T-helper 2 cell treated with Interferon-gamma antibody and Interleukin-4, amounts not matched to agents 5 μg/mL and 100 μg/mL, for 36 hours (primary cell): Measurements from ENCODE around the gene APMAP.
A peak's percentile ranks its signal among the peaks of the same experiment; 100 is the strongest.

ENCODE experiments used
- DNase-seq: peaks from one replicate; pipeline ENCODE4 v3.0.0; 2021; ENCODE audit warnings: low spot score
- H3K27ac Mint-ChIP-seq: one replicate; pipeline ENCODE4 v1.8.0; 2021; ENCODE audit warnings: mild to moderate bottlenecking, mixed read lengths
- H3K27me3 Mint-ChIP-seq: one replicate; pipeline ENCODE4 v1.8.0; 2021; ENCODE audit warnings: low read depth, mixed read lengths
- H3K36me3 Mint-ChIP-seq: one replicate; pipeline ENCODE4 v1.8.0; 2021; ENCODE audit warnings: low read depth, mixed read lengths
- H3K4me1 Mint-ChIP-seq: one replicate; pipeline ENCODE4 v1.8.0; 2021; ENCODE audit warnings: low read depth, mixed read lengths
- H3K4me3 Mint-ChIP-seq: one replicate; pipeline ENCODE4 v1.8.0; 2022; ENCODE audit warnings: mild to moderate bottlenecking, moderate library complexity, mixed read lengths
- H3K9me3 Mint-ChIP-seq: one replicate; pipeline ENCODE4 v1.8.0; 2021; ENCODE audit warnings: mixed read lengths

The APMAP gene

GRCh38 chr20:24992487-24993205, at the start of gene APMAP:
Gene APMAP, minus strand, starts transcription at chr20:24992751. Its CDS starts 63 bp downstream, at chr20:24992688.
- Mint-ChIP-seq H3K27me3 (peaks cover 7% of the 10 kb centered on the region), H3K4me1 (peaks cover 37% of the 10 kb centered on the region), H3K9me3 (no peaks in the 10 kb centered on the region), H3K36me3 (peaks cover 12% of the 10 kb centered on the region), H3K27ac (peak within 1 kb of the TSS; percentile 89), H3K4me3 (peak within 1 kb of the TSS; percentile 93)
- peak; percentile 96 for DNase-seq

GRCh38 chr20:25041813-25042530, 49.4 kb upstream of the APMAP start:
- Mint-ChIP-seq H3K4me1 (peaks cover 22% of the 10 kb centered on the region), H3K27ac (peak overlapping the region; percentile 96), H3K9me3 (no peaks in the 10 kb centered on the region), H3K27me3 (no peaks in the 10 kb centered on the region), H3K4me3 (no peak overlapping the region), H3K36me3 (peaks cover 7% of the 10 kb centered on the region)
- DNase-seq, result no peak

- Mint-ChIP-seq H3K27ac (no peak overlapping the region), H3K9me3 (no peaks in the 10 kb centered on the region), H3K36me3 (peaks cover 6% of the 10 kb centered on the region), H3K27me3 (no peaks in the 10 kb centered on the region), H3K4me1 (peaks cover 37% of the 10 kb centered on the region), H3K4me3 (no peak overlapping the region)
- DNase-seq, result no peak
Observed at GRCh38 chr20:25040438-25040831, 47.9 kb upstream of the APMAP start.

- Mint-ChIP-seq H3K36me3 (peaks cover 6% of the 10 kb centered on the region), H3K27me3 (no peaks in the 10 kb centered on the region), H3K27ac (no peak overlapping the region), H3K4me1 (peaks cover 37% of the 10 kb centered on the region), H3K9me3 (no peaks in the 10 kb centered on the region), H3K4me3 (no peak overlapping the region)
- DNase-seq, result no peak
Observed at GRCh38 chr20:25039697-25040437, 47.3 kb upstream of the APMAP start.

- Mint-ChIP-seq H3K27ac (peak overlapping the region; percentile 26), H3K36me3 (peaks cover 6% of the 10 kb centered on the region), H3K4me3 (no peak overlapping the region), H3K9me3 (no peaks in the 10 kb centered on the region), H3K27me3 (no peaks in the 10 kb centered on the region), H3K4me1 (peaks cover 37% of the 10 kb centered on the region)
- DNase-seq, result no peak
Observed at GRCh38 chr20:25038591-25039015, 46.1 kb upstream of the APMAP start.

DNA sequence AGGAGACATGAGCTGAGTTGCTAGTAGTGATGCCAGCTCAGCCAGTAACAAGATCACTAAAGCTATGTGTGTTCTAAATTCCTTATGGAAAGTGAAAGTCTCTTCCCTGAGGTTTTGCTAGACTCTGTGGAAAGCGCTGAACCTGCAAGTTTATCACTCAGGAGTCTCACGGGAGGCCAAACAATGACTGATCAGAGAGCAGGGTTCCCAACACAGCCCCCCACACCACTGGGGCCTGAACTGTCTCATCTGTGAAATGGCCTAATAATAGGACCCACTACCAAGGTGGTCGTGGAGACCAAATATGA, 45.5 kb upstream of the APMAP start:
- Mint-ChIP-seq H3K27ac (no peak overlapping the region), H3K4me3 (no peak overlapping the region), H3K9me3 (no peaks in the 10 kb centered on the region), H3K27me3 (no peaks in the 10 kb centered on the region), H3K4me1 (peaks cover 34% of the 10 kb centered on the region), H3K36me3 (peaks cover 6% of the 10 kb centered on the region)
- no peak for DNase-seq

DNA sequence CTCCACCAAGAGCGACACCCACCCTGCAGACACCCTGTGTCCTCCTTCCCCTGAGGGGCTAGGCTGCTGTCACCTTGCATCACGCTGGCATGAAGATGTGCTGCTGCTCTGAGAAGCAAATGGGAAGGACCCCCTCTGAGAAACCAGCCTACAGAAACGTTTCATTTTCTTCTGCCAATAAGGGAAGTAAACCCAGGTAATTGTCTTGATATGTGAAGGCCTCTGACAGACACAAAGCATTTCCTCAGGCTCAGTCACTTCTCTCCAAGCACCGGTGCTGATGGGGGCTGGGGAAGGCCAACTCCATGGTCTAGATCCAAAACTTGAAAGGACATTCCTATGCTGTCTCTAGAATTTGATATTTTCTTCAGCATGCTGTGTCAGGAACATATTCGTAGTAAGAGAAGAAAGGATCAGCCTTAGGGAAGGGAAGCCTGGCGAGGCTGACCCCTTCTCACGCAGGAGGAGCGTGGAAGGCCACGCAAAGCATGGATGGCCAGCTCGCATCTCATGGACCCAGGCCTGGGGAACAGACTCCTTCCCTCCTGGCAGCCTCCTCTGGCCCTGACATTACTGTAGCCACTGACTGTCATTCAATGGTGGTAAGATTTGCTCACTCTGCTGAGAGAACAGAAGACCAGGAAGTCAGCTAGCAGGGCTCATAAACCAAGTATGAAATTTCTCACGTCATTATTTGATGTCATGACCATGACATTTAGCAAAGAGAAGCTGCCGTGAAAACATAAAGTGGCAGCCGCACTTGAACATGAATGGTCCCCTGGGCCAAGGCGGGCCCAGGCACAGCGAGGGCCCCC, 44.9 kb upstream of the APMAP start:
- DNase-seq, result no peak
- no peaks in the 10 kb centered on the region for H3K9me3 Mint-ChIP-seq
- no peak overlapping the region for H3K27ac Mint-ChIP-seq
- H3K4me3 Mint-ChIP-seq, result peak overlapping the region; percentile 72
- no peaks in the 10 kb centered on the region for H3K27me3 Mint-ChIP-seq
- peaks cover 30% of the 10 kb centered on the region for H3K4me1 Mint-ChIP-seq
- H3K36me3 Mint-ChIP-seq, result peaks cover 4% of the 10 kb centered on the region

DNA sequence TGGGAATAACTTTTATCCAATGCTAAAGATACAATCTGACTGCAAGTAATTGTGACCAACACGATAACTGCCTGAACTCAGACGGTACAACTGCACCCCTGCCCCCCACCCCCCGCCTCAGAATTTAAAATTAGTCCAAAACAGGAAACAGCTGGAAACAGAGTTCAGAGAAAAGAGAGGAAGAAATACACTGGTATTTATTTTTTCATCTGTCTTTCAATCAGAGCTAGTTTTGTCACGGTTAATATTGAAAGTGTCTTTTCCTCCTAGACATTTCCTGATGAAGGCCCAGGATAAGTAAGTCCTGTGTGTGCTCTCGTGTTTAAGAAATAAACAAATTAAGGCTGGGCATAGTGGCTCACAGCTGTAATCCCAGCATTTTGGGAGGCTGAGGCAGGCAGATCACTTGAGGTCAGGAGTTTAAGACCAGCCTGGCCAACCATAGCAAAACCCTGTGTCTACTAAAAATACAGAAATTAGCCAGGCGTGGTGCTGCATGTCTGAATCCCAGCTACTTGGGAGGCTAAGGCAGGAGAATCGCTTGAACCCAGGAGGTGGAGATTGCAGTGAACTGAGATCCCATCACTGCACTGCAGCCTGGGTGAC, 43.9 kb upstream of the APMAP start:
- peak overlapping the region; percentile 81 for H3K27ac Mint-ChIP-seq
- DNase-seq, result no peak
- peaks cover 4% of the 10 kb centered on the region for H3K36me3 Mint-ChIP-seq
- H3K9me3 Mint-ChIP-seq, result no peaks in the 10 kb centered on the region
- H3K4me3 Mint-ChIP-seq, result peak overlapping the region; percentile 72
- peaks cover 28% of the 10 kb centered on the region for H3K4me1 Mint-ChIP-seq
- no peaks in the 10 kb centered on the region for H3K27me3 Mint-ChIP-seq

DNA sequence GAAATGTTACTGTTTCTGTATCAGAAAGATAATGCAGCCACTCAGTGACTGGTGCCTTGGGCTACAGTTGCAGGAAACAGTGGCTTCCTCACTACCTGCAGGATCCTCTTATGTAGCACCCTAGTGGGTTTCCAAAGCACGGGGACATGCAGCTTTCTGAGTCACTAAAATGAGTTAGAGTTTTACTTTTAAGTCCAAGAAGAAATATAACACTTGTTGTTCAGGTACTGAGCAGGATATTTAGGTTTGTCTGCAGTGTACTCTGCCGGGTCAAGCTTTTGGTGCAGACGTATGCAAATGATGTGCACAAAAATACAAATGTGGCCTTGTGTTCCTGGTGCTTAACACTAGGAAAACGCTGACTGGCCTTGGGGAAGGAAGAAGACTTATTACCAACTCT, 43.4 kb upstream of the APMAP start:
- no peak for DNase-seq
- Mint-ChIP-seq H3K36me3 (peaks cover 4% of the 10 kb centered on the region), H3K27ac (peak overlapping the region; percentile 81), H3K4me1 (peaks cover 28% of the 10 kb centered on the region), H3K9me3 (no peaks in the 10 kb centered on the region), H3K27me3 (no peaks in the 10 kb centered on the region), H3K4me3 (peak overlapping the region; percentile 72)

GRCh38 chr20:25033924-25034300, 41.4 kb upstream of the APMAP start:
- DNase-seq, result no peak
- Mint-ChIP-seq H3K27ac (no peak overlapping the region), H3K4me1 (peaks cover 28% of the 10 kb centered on the region), H3K4me3 (no peak overlapping the region), H3K36me3 (peaks cover 12% of the 10 kb centered on the region), H3K9me3 (no peaks in the 10 kb centered on the region), H3K27me3 (no peaks in the 10 kb centered on the region)

DNA sequence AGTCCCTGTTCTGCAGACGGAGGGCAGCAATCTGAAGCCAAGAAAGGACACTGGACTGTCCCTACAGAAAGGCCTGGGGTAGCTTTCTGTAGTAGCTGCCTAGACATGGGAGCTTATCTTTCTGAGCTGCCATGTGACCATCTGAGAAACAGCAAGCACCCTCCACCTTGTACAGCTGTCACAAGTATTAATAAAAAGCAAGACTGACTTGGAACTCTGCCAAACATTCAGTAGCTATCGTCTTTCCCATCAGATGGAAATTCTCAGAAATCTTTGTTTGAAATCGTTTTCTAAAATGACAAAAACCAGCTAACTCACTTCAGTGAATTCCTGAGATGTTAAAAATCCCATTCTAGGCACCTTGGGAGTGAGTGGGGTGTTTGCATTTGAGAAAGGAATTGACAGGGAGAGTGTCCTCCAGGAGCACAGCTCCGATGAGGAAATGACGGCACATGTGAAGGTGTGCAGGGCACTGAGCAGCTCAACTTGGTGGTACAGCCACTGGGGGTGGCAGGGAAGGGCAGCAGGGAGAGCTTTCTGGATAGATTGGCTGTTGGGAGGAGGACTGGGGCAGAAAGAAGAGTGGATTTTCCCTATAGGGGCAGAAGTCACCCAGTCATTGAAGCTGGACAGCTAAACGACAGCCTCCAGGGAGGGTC, 40.8 kb upstream of the APMAP start:
- Mint-ChIP-seq H3K27me3 (no peaks in the 10 kb centered on the region), H3K9me3 (no peaks in the 10 kb centered on the region), H3K4me3 (no peak overlapping the region), H3K36me3 (peaks cover 13% of the 10 kb centered on the region), H3K27ac (no peak overlapping the region), H3K4me1 (peaks cover 28% of the 10 kb centered on the region)
- DNase-seq, result no peak

DNA sequence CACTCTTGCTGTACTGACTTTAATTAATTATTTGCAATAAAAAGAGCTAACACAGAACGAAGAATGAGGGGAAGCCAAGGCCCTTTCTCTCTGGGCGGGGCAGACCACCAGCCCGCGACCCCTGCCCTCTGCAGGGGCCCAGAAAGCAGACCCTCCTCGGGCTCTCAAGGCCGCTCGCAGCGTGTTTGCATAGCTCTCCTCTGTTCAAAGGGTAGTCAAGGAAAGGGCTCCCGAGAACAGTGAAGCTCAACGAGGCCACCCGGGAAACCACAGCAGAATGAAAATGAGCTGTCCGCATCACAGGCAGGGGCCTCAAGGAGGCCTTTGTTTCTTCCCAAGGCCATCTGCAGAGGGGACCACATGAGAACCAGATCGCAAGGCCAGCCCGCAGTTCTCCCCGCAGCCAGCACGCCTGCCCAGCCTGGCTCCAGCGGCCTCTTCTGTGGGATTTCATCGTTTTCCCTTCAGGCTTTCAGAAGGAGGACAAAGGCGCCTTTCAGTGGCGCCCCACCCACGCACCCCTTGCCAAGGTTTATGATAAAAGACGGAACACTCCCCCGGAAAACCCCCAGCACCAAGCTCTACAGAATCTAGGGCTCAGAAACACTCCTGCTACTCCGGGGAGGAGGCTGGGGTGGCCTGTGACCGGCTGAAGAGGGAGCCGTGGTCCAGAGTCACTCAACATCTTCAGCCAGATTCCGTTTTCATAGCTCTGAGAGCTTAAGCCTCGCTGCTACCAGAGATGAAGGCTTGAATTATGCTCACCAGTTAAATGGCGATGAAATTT, 40.1 kb upstream of the APMAP start:
- Mint-ChIP-seq H3K9me3 (no peaks in the 10 kb centered on the region), H3K36me3 (peaks cover 16% of the 10 kb centered on the region), H3K4me3 (no peak overlapping the region), H3K27ac (no peak overlapping the region), H3K4me1 (peaks cover 22% of the 10 kb centered on the region), H3K27me3 (no peaks in the 10 kb centered on the region)
- DNase-seq, result no peak
